HL-60/S4 treated with phorbol 12-myristate 13-acetate at 8.2 ng/mL for 4 days and 3 days (cell line): Measurements from ENCODE around the gene CX3CL1.

Experiments
- in situ Hi-C: fragments of 300-500 bp; cut with MboI; formaldehyde crosslinking; loops from 2 replicates; pipeline ENCODE4 v1.15.0; 2022; ENCODE audit warnings: low sequenced_read_pairs

CX3CL1 gene

DNA sequence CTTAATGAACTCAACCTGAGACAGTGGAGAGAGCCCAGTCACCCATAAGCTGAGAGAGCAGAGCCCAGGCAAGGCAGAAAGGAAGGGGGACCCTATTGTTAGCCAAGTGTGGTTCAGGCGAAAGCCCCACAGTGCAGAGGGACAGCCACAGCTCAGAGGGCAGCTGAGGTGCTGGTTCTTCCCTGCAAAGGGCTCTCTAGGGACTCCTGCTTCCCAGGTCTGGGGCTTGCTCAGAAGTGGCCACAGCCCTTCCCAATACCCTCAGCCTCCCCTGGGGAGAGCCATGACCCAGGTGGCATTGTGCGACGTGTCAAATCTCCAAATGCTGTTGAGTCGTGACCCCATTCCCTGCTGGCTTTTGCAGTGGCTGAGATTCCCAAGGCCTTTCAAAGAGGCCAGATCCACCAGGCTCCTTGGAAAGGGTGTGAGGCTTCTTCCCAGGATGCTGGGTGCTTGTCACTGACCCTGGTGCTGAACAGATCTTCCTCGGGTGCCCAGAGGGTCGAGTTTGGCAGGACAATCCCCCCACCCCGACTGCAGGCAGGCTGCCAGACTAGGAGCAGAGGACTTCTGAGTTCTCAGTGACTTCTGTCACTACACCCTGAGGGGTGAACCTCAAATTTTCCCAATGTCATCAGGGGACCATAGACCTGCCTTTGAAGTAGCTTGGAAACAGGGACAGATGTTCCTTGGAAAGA is 29.8 kb downstream of the CX3CL1 start:
- in situ Hi-C loops = no loop called here

DNA sequence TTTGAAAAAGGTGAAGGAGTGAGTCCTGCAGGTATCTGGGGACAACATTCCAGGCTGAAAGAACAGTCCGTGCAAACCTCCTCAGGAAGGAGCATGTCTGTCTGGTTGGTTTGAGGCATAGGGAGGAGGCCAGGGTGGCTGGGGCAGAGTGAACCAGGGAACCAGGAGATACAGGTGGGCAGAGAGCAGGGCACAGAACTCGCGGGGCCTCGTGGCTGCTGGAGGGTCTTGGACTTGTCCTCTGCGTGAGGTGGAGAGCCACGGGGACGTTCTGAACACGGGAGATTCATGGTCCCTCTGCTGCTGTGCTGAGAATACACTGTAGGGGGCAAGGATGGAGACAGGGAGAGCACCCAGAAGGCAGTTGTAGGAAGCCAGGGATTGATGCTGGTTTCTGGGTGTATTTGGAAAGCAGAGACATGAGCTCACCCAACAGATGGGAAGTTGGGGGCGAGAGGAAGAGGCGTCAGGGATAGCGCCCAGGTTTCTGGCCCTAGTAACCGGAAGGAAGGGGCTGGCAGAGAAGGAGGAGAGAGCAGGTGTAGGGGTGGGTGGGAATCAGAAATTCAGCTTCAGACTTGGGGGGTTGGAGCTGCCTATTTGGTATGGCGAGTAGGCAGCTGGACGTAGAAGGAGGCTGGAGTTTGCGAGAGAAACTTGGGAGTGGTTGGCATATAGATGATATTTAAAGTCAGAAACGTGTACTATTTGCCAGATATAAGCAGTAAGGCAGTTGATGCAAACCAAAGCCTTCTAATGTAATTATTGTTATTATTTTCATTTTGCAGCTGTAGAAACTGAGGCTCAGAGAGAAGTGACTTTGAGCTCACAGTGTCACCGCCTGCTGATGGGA is 31.9 kb downstream of the CX3CL1 start, which contains the start of gene CCL17:
Gene CCL17, plus strand, starts transcription at position 803 of the 853 bp plus-strand sequence. CDS start 9,166 bp downstream, outside the sequence.
- in situ Hi-C loops = no loop called here

DNA sequence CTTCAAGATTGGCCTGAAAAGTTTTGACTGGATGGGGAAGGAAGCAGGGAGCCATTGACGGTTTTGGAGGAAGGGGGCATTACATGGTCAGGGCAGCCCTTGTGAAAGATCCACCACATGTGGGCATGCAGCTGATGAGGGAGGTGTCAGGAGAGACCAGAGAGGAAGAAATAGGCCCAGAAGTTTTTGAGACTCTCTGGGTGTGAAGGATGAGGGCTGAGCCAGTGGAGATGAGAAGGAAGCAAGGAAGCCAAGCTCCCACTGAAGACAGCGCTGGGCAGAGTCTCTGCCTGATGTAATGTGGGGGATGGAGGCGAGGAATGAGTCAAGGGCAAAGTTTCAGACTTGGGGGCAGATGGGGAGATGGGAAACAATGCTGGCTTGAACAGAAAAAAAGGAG is 32.8 kb downstream of the CX3CL1 start:
- in situ Hi-C loops = no loop called here

DNA sequence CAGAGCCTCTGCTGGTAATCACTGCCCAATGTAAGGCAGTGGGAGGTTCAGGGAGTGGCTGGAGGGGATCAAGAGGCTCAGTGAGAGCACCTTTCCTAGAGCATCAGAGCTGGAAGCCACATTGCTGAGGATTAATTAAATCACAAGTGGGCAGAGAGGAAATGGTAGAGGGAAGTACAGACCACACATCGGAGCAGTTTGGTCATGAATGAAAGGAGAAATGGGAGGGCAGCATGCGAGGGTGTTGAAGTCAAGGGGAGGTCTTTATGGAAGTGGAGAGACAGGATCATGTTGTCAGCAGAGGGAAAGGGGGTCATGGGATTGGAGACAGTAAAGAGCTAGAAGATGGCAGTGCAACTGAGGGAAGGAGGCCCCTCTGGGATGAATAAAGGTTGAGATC is 34.6 kb downstream of the CX3CL1 start:
- in situ Hi-C loops = no loop called here

DNA sequence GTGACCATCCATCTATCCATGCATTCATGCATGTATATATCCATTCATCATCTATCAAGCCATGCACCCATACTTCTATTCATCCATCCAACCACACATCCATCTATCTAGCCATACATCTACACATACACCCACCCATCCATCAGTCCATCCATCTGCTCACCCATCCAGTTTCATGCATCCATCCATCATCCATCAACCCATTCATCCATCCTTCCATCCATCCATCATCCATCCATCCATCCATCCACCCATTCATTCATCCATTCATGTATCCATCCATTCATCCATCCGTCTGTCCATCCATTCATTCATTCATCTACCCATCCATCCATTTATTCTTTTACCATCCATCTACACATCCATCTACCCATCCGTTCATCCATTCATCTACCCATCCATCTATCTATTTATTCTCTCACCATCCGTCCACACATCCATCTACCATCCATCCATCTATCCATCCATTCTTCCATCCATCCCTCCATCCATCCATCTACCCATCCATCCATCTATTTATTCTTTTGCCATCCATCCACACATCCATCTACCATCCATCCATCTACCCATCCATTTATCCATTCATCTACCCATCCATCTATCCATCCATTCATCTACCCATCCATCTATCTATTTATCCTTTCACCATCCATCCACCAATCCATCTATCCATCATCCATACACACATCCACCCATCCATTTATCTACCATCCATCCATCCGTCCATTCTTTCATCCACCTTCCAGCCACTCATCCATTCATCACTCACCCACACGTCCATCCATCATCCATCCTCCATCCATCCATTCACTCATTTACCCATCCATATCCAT is 35.4 kb downstream of the CX3CL1 start:
- in situ Hi-C loops = no loop called here

DNA sequence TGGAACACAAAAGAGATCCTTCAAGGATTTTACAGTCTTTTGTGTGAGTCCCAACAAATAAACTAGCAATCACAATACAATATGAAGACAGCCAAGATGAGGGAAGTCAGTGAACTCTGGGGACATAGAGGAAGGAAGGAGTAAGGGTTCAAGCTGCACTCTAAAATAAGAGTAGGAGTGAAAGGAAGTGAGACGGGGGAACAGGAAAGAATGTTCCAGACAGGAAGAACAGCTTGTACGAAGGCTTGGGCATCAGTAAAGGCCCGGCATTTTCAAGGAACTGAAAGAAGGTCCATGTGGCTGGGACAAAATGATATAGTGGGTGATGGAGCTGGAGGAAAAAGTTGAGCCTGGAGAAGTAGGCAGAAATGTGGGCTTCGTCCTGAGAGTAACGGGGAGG is 36.8 kb downstream of the CX3CL1 start:
- in situ Hi-C loops = no loop called here

DNA sequence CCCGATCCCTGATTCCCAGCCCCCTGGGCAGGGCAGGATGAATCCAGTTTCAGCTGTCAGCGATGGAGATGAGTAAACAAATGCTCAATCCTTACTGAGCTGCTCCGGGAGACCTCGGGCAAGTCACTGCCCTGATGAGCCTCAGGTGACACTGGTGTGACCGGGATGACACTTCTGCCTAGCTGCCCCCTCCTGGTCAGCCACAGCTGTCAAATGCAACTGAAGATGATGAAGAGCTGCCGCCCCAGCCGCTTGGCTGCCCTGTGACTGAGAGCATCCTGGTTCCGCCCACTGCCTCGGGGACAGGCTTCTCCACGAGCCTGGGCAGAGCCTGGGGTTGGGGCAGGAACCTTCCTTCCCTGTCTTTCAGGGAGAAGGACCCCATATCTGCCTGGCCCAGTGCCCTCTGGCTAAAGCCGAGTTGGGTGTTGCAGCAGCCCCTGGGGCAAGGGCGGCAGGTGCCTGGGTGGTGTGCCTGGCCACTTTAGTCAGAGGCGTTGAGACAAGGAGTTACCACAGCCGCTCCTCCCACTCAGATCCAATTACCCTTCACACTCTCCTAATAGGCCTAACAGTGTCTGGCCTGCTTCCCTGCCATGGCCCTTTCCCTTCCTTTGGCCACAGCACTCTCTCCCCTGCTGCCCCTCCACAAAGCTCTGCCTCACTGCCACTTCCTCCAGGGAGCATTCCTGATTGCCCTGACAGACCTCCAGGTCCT is 37.7 kb downstream of the CX3CL1 start:
- in situ Hi-C loops = no loop called here

DNA sequence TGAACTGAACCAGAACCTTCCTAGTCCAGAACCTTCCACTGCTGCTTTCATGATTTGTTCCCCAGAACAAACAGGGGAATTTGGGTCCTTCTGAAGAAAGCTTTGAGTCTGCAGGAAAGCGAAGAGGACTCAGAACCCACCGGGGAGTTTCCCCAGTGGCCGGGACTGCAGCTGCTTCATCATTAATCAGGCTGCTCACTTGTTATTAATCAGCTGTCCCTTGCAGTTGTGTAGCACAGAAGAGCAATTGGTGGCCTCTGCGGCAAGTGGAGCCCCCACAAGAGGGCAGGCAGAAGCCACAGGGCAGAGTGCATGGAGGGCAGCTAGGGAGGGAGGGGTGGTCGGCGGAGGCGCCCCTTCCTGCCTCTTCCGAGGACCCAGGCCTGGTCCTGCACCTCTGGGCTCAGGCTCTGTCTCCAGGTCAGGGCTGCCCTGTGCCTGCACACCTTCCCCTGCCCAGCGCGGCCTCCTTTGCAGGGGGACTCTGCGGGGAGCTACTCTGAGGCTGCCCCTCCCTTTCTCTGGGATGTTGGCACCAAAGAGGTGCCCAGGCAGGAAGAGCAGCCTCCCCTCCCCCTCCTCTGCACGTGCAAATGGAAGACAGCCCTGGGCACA is 39.2 kb downstream of the CX3CL1 start:
- in situ Hi-C loops = no loop called here

DNA sequence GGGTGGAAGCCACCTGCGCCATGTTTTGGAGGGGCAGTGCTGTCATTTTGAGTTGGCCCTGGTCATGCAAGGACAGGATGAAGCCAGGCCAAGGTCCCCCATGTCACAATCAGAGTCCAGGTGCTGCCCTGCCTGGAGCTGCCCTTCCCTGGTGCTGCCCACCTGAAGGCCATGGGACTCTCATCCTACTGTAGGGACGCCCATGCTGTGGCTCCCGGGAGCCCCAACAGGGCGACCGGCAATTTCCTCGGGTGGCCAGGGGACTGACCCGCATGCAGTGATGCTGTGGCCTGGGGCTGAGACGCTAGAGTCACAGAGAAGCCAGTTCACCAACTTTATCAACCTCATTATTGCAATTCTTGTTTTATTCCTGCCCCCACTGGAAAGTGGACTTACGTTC is 40.3 kb downstream of the CX3CL1 start:
- in situ Hi-C loops = no loop called here

DNA sequence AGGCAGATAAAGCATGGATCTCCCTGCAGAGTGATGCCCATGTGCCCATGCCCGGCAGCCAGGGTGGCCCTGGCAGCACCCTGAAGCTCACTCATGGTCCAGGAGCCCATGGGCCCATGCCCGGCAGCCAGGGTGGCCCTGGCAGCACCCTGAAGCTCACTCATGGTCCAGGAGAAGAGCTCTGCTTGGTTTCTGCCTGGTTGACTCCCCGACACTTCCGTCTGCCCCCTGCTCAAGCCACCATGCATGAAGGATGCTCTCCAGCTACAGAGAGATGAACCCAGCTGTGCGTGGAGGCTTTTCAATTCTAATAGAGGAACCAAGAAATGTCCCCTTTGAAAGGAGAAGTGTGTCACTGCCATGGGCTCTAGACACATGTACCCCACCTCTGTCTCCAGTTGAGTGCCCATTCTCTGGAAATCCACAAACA is 41.0 kb downstream of the CX3CL1 start:
- in situ Hi-C loops = no loop called here

DNA sequence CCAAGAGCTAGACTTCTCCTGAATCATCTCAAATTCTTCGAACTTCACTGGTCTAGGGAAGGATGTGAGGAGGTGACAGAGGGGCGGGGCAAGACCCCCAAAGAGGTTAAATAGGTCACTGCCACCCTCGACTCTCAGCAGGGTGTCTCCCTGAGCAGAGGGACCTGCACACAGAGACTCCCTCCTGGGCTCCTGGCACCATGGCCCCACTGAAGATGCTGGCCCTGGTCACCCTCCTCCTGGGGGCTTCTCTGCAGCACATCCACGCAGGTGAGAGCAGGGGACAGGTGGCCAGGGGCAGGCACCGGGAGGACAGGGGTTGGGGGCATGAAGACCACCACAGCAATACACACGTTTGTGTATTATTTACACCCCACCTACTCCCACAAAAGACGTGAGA is 41.4 kb downstream of the CX3CL1 start:
- in situ Hi-C loops = no loop called here

DNA sequence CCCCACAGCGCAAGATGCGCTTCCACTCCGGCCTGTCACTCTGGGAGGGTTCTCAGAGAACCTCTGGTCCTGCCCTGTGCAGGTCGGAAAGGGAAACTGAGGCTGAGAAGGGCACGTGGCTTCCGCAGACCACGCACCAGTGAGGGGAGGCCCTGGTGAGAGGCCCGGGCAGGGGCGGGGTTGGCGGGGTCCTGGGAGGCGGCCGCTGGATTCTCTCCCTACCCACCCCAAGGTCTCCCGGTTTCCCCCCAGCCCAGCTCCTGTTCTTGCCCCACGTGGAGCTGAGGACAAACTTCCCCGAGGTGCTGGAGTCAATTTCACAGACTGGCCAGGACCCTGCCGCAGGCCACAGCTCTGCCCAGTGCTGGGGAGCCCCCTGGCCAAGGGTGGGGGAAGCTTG is 43.8 kb downstream of the CX3CL1 start:
- in situ Hi-C loops = loop anchor here (5.0 kb wide), 1 partner anchor 109 kb away; no protein-coding TSS in a partner anchor

DNA sequence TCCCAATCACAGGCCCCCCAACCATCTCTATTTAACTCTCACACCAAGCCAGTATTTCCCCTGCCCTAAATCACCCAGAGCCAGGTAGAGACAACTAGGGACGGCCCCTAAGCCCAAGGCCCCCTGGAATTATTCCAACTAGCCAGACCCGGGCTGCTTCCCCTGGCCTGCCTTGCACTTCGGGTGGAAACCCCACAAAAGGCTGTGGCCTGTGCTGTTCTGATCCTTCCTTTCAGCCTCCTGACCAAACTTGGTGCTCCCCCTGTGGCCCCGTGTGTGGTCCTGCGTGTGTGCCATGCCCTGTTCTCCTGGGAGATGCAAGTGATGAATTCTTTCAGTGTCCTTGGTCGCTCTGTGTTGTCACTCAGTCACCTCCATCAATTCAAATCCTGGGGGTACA is 47.2 kb downstream of the CX3CL1 start:
- in situ Hi-C loops = loop anchor here (5.0 kb wide), 1 partner anchor 112 kb away; no protein-coding TSS in a partner anchor

DNA sequence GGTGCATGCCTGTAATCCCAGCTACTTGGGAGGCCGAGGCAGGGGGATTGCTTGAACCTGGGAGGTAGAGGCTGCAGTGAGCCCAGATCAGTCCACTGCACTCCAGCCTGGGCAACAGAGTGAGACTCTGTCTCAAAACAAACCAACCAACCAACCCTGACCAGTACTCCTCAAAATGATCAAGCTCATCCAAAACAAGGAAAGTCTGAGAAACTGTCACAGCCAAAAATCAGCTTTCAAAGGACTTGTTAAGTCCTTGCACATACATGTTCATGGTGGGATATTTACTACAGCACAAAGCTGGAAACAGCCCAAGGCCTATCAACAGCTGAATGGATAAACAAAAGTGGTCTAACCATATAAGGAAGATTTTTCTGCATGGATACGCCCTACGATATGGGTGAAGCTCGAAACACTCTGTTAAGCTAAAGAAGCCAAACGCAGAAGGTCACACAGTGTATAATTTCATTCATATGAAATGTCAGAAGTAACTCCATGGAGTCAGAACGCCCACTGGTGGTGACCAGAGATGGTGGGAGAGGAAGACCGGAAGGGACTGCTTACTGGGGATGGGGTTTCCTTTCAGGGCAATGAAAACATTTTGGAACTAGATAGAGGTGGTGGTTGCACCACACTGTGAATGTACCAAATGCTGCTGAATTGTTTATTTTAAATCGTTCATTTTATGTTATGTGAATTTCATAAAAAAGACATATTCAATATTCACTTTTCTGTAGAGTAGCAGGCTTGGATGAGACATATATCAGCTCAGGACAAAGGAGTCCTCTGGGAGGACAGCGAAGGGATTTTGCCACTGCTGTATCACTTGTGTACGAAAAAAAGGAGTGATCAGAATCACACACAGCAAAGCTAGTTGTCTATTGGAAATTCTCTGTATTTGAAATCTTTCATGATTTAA is 50.0 kb downstream of the CX3CL1 start:
- in situ Hi-C loops = no loop called here

DNA sequence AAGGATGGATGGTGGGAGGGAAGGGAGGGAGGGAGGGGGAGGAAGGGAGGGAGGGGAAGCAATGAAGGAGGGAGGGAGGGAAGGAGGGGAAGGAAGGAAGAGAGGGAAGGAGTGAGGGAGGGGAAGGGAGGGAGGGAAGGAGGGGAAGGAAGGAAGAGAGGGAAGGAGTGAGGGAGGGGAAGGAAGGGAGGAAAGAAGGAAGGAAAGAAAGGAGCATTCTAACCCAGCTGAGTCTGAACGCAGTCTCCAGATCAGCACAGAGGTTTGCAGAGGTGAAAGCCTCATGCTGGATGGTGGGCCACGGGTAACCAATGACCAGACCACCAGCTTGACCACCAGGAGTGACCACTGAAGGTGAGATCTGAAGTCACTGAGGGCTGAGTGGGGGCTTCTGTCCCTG is 50.9 kb downstream of the CX3CL1 start:
- in situ Hi-C loops = no loop called here

DNA sequence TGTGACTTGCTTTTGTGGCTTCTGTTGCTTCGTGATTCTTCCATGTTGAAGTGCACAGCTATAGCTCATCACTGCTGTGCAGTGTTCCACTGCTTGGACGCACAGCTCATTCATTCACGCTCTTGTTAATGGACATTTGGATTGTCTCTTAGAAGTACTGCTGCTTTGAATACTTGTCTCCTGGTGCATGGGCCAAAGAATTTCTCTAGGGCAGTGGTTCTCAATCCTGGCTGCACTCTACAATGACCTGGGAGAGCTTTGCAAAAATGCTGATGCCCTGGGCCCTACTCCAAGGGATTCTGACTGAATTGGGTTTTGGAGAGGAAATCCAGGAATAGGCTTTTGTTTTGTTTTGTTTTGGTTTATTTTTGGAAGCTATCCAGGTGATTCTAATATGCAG is 52.3 kb downstream of the CX3CL1 start:
- in situ Hi-C loops = no loop called here

DNA sequence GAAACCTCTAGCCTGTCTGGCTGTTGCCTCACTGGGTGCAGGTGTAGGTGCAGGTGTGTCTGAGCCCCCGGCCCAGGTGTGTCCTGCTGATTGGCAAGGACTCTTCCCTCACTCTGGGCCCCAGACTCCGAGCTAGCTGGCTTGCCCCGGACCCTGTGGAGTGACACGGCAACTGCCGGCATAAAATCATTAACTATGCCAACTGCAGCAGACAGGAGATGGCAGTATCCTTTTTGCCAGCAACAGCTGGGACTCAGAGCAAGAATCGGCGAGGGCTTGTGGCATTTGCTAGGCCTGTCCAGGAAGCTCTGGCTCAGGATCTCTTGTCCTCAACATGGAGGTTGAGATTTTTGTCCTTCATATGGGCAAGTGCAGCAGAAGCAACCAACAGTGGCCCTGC is 54.1 kb downstream of the CX3CL1 start:
- in situ Hi-C loops = no loop called here

DNA sequence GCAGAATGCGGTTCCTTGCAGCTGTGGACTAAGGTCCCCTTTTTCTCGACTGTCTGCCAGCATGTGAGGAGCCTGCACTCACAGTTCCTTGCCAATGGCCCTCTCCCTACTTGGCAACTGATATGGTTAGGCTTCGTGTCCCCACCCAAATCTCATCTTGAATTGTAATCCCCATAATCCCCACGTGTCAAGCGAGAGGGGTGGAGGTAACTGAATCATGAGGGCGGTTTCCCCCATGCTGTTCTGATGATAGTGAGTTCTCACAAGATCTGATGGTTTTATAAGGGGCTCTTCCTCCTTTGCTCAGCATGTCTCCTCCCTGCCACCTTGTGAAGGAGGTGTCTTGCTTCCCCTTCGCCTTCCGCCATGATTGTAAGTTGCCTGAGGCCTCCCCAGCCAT is 55.0 kb downstream of the CX3CL1 start:
- in situ Hi-C loops = no loop called here

DNA sequence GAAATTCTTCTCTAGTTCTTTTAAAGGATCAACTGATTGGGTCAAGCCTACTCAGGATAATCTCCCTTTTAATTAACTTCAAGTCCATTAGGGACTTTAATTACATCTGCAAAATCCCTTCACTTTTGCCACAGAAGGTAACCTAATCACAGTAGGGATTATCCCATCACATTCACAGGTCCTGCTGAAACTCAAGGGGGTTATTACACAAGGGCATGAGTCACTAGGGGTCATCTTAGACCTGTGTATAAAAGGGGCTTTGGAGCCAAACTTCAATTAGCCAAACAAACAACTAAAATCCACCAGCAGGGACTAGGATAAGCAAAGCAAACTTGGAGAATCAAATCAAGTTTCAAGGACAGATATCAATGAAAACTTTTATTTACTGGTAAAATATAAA is 55.5 kb downstream of the CX3CL1 start:
- in situ Hi-C loops = no loop called here
